ENCODE measurements around the gene VEGFC. TPM values are rescaled to one million over a fixed set of nuclear protein-coding genes. Genes with fewer than 3 reads are reported as not detected.

VEGFC gene
- total and polyA plus RNA-seq, 10 of the 15 experiments (the other 5 are each of a cell fraction or from before 2014, with no cell fraction given), result 0.03 to 0.04 TPM; not detected in 8

- H3K27ac ChIP-seq (ENCODE audit: control insufficient read depth, insufficient read depth), result no peak overlapping the region
- no peaks in the 10 kb centered on the region for H3K79me2 ChIP-seq (ENCODE audit: control insufficient read depth, insufficient read depth, low read length)
- DNase-seq (ENCODE audit: low read depth, low spot score), result no peak
- FAIRE-seq, result no peak
- ChIA-PET SMC1A (ENCODE audit: uncharacterized antibody, unreplicated experiment) (interaction anchor here (0.6 kb wide), 1 partner anchor 19 kb away, joined by 3 read pairs; no protein-coding TSS in a partner anchor), POLR2A (no interaction called here), CTCF (interaction anchor here (0.6 kb wide), 1 partner anchor 262 kb away, joined by 3 read pairs; no protein-coding TSS in a partner anchor), RAD21 (ENCODE audit: unreplicated experiment) (no interaction called here)
- in situ Hi-C loops (cut with MboI), result no loop called here
- H3K36me3 ChIP-seq (ENCODE audit: control insufficient read depth in 2 of 2, insufficient read depth in 2 of 2, low read length in 1 of 2), result no peaks in the 10 kb centered on the region
- H3K4me1 ChIP-seq (ENCODE audit: control insufficient read depth, insufficient read depth, low read length), result no peaks in the 10 kb centered on the region
- H4K20me1 ChIP-seq (ENCODE audit: control insufficient read depth, insufficient read depth), result no peaks in the 10 kb centered on the region
- H3K9ac ChIP-seq (ENCODE audit: control insufficient read depth, insufficient read depth, low read length), result no peak overlapping the region
- no peak overlapping the region for H3K4me3 ChIP-seq
- no peak overlapping the region for H3K4me2 ChIP-seq (ENCODE audit: control insufficient read depth, insufficient read depth)
- H3K9me3 ChIP-seq (replicated peaks; ENCODE audit: control insufficient read depth, insufficient read depth, low read length), result no peaks in the 10 kb centered on the region
- ATAC-seq, result no peak
- 0% methylated on average over 1 of the region's 1 CpG for WGBS (ENCODE audit: insufficient coverage, insufficient replicate concordance, low lambda C conversion rate, missing lambda C conversion rate)
- no peak overlapping the region for H2AFZ ChIP-seq (ENCODE audit: control insufficient read depth, low read depth, low read length)
- intact Hi-C loops (cut with micrococcal nuclease; ENCODE audit: unreplicated experiment), result no loop called here
- no peaks in the 10 kb centered on the region; a peak in 1 of 4 replicates for H3K27me3 ChIP-seq (replicated peaks in 1 of 2; ENCODE audit: control insufficient read depth in 2 of 2, insufficient read depth in 2 of 2, low read length in 1 of 2)
- BruUV-seq (replicated peaks), result no TSS peak
- TF ChIP-seq, protein P1, sequence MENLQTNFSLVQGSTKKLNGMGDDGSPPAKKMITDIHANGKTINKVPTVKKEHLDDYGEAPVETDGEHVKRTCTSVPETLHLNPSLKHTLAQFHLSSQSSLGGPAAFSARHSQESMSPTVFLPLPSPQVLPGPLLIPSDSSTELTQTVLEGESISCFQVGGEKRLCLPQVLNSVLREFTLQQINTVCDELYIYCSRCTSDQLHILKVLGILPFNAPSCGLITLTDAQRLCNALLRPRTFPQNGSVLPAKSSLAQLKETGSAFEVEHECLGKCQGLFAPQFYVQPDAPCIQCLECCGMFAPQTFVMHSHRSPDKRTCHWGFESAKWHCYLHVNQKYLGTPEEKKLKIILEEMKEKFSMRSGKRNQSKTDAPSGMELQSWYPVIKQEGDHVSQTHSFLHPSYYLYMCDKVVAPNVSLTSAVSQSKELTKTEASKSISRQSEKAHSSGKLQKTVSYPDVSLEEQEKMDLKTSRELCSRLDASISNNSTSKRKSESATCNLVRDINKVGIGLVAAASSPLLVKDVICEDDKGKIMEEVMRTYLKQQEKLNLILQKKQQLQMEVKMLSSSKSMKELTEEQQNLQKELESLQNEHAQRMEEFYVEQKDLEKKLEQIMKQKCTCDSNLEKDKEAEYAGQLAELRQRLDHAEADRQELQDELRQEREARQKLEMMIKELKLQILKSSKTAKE (IDR thresholded peaks at IDR 0.05; ENCODE audit: low read depth, poor library complexity, severe bottlenecking), result no peak
- TF ChIP-seq ZBTB33 (IDR thresholded peaks at IDR 0.05) (no peak), ZBED1 (IDR thresholded peaks at IDR 0.05; ENCODE audit: borderline replicate concordance) (no peak), USF1 (IDR thresholded peaks at IDR 0.05; ENCODE audit: borderline replicate concordance, extremely low read length, insufficient read depth, low read depth, low read length) (no peak), YBX1 (IDR thresholded peaks at IDR 0.05) (no peak), ATF3 (IDR thresholded peaks at IDR 0.05; ENCODE audit: borderline replicate concordance, extremely low read depth, low read depth, low read length) (no peak), CREM (IDR thresholded peaks at IDR 0.05; ENCODE audit: low read depth) (no peak), ZNF592 (IDR thresholded peaks at IDR 0.05) (no peak), RCOR1 (conservative IDR thresholded peaks at IDR 0.05; ENCODE audit: low read depth, low read length) (no peak)
- TF ChIP-seq, protein P2, sequence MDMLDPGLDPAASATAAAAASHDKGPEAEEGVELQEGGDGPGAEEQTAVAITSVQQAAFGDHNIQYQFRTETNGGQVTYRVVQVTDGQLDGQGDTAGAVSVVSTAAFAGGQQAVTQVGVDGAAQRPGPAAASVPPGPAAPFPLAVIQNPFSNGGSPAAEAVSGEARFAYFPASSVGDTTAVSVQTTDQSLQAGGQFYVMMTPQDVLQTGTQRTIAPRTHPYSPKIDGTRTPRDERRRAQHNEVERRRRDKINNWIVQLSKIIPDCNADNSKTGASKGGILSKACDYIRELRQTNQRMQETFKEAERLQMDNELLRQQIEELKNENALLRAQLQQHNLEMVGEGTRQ (IDR thresholded peaks at IDR 0.05; ENCODE audit: borderline replicate concordance, low read depth, low read length), result no peak
These were observed 156.4 kb downstream of the VEGFC start for GRCh38 chr4:176636292-176636691.
